Right lobe of liver (tissue), 4 donors: Measurements from ENCODE around the gene ATP12A.

Source experiments
- CTCF ChIP-seq, 4 donors: fragments of 200-600 bp in 3 of 4; fragments of 450-650 bp in 1 of 4; IDR thresholded peaks; one replicate each; pipeline versions ENCODE4 v1.5.1 to v1.8.0; 2016 to 2022; ENCODE audit warnings: antibody characterized with exemption in 4 of 4, mild to moderate bottlenecking in 2 of 4
- POLR2A ChIP-seq: fragments of 450-650 bp; IDR thresholded peaks from one replicate; pipeline ENCODE4 v1.6.1; 2017; ENCODE audit warnings: antibody characterized with exemption, mild to moderate bottlenecking
- donor health status: DM: no; HTN: no; CAD: no.
- donor health status: DM: no; HTN: no; CAD: no.
- donor health status: DM: no; HTN: yes; CAD: no.

- TF ChIP-seq CTCF (IDR thresholded peaks at IDR 0.05) (no peak), POLR2A (no peak)
Measured at GRCh38 chr13:24748061-24748400, 67.8 kb downstream of the ATP12A start.
